HEK293 (cell line): ENCODE results near the gene GTF3C5.

Source experiments
- CTCF ChIA-PET: fragments of 350-600 bp; formaldehyde crosslinking; extraction: SDS; loops from one replicate; lab custom pipeline; 2021; ENCODE audit warnings: antibody characterized with exemption; lab: Yijun Ruan, JAX
- POLR2A ChIA-PET: fragments of 300-600 bp; formaldehyde crosslinking; extraction: SDS; loops from one replicate; lab custom pipeline; 2020; ENCODE audit warnings: antibody characterized with exemption, inconsistent platforms; lab: Yijun Ruan, JAX
- H3K27ac ChIP-seq: fragments of 200-500 bp; sonication (Bioruptor generic); 2 replicates; pipeline ENCODE4 v1.5.1; 2014; ENCODE audit warnings: low read depth, low read length, control low read depth, inconsistent platforms; ENCODE audit errors: extremely low read depth
- H3K36me3 ChIP-seq, 2 experiments: fragments of 200-500 bp in 1 of 2; sonication (Bioruptor generic) in 1 of 2; 1 replicate in 1 of 2; 2 replicates in 1 of 2; pipeline ENCODE4 v1.5.1; 2014 to 2017; ENCODE audit warnings: inconsistent platforms in 2 of 2, low read length in 2 of 2; ENCODE audit not compliant: control insufficient read depth in 2 of 2, insufficient read depth in 1 of 2
- H3K4me1 ChIP-seq: fragments of 200-500 bp; sonication (Bioruptor generic); 2 replicates; pipeline ENCODE4 v1.5.1; 2014; ENCODE audit warnings: mild to moderate bottlenecking, low read length, inconsistent platforms; ENCODE audit not compliant: control insufficient read depth, insufficient read depth
- H3K4me3 ChIP-seq: 2 replicates; pipeline ENCODE4 v1.5.1; 2011; ENCODE audit warnings: low read depth, mild to moderate bottlenecking, control low read depth, low read length, moderate library complexity
- H3K9me3 ChIP-seq: fragments of 200-500 bp; sonication (Bioruptor generic); 2 replicates; pipeline ENCODE4 v1.5.1; 2014; ENCODE audit warnings: low read depth, low read length, inconsistent platforms; ENCODE audit not compliant: control insufficient read depth, insufficient read depth
- BCL11A ChIP-seq: fragments of 450-650 bp; formaldehyde crosslinking; IDR thresholded peaks from 2 replicates; pipeline ENCODE4 v1.5.1; 2016; ENCODE audit warnings: low read depth, missing biosample characterization, missing genetic modification characterization
- EGR2 ChIP-seq: fragments of 450-650 bp; formaldehyde crosslinking; IDR thresholded peaks from 2 replicates; pipeline ENCODE4 v1.5.1; 2016; ENCODE audit warnings: low read depth, missing biosample characterization, missing genetic modification characterization
- ELK4 ChIP-seq: IDR thresholded peaks from 2 replicates; pipeline ENCODE4 v1.6.1; 2011; ENCODE audit warnings: mild to moderate bottlenecking, low read depth, low read length, borderline replicate concordance
- KLF17 ChIP-seq: fragments of 450-650 bp; formaldehyde crosslinking; IDR thresholded peaks from 2 replicates; pipeline ENCODE4 v1.5.1; 2016; ENCODE audit warnings: missing biosample characterization, missing genetic modification characterization
- MYNN ChIP-seq: fragments of 450-650 bp; formaldehyde crosslinking; IDR thresholded peaks from 2 replicates; pipeline ENCODE4 v1.5.1; 2016; ENCODE audit warnings: missing biosample characterization, missing genetic modification characterization, borderline replicate concordance
- PRDM1 ChIP-seq: fragments of 450-650 bp; formaldehyde crosslinking; IDR thresholded peaks from 2 replicates; pipeline ENCODE4; 2016; ENCODE audit warnings: missing biosample characterization, missing genetic modification characterization
- ZFHX2 ChIP-seq: fragments of 450-650 bp; formaldehyde crosslinking; conservative IDR thresholded peaks from 2 replicates; pipeline ENCODE4 v1.5.1; 2016; ENCODE audit warnings: missing biosample characterization, missing genetic modification characterization
- ZFP69B ChIP-seq: fragments of 450-650 bp; formaldehyde crosslinking; IDR thresholded peaks from 2 replicates; pipeline ENCODE4 v1.5.1; 2016; ENCODE audit warnings: missing biosample characterization, missing genetic modification characterization
- ZNF24 ChIP-seq: fragments of 450-650 bp; formaldehyde crosslinking; IDR thresholded peaks from 2 replicates; pipeline ENCODE4 v1.5.1; 2016; ENCODE audit warnings: missing biosample characterization, missing genetic modification characterization
- ZNF580 ChIP-seq: fragments of 450-650 bp; formaldehyde crosslinking; IDR thresholded peaks from 2 replicates; pipeline ENCODE4 v1.5.1; 2016; ENCODE audit warnings: missing biosample characterization, missing genetic modification characterization
- ZNF658 ChIP-seq: fragments of 450-650 bp; formaldehyde crosslinking; IDR thresholded peaks from 2 replicates; pipeline ENCODE4; 2016; ENCODE audit warnings: missing biosample characterization, missing genetic modification characterization
- ZNF660 ChIP-seq: fragments of 450-650 bp; IDR thresholded peaks from 2 replicates; pipeline ENCODE4 v1.5.1; 2018; ENCODE audit warnings: missing biosample characterization, mild to moderate bottlenecking, missing genetic modification characterization
- ZNF830 ChIP-seq: fragments of 450-650 bp; IDR thresholded peaks from 2 replicates; pipeline ENCODE4 v1.5.0; 2018; ENCODE audit warnings: missing biosample characterization, missing genetic modification characterization, low read depth, mild to moderate bottlenecking, moderate library complexity
- ZSCAN4 ChIP-seq: fragments of 450-650 bp; formaldehyde crosslinking; IDR thresholded peaks from 2 replicates; pipeline ENCODE4 v1.5.1; 2017; ENCODE audit warnings: missing biosample characterization, missing genetic modification characterization

Gene GTF3C5

GRCh38 chr9:133044125-133044524, 13.3 kb downstream of the GTF3C5 start:
- H3K4me1 ChIP-seq, result no peaks in the 10 kb centered on the region
- ChIA-PET POLR2A (no interaction called here), CTCF (interaction anchor here (1.2 to 9.6 kb wide), 2 partner anchors 102 to 442 kb away, joined by 3 to 117 read pairs; no protein-coding TSS in a partner anchor)
- TF ChIP-seq BCL11A (tag by site-specific recombination) (no peak), PRDM1 (tag by site-specific recombination) (no peak)
- H3K4me3 ChIP-seq, result no peak overlapping the region
- H3K9me3 ChIP-seq, result no peaks in the 10 kb centered on the region
- no peak overlapping the region for H3K27ac ChIP-seq
- peaks cover 5 to 78% of the 10 kb centered on the region in 2 experiments for H3K36me3 ChIP-seq

- POLR2A ChIA-PET, result no interaction called here
- CTCF ChIA-PET, result interaction anchor here (9.6 kb wide), 1 partner anchor 101 kb away, joined by 117 read pairs; no protein-coding TSS in a partner anchor
- TF ChIP-seq ZNF24 (tag by site-specific recombination) (no peak), ZFHX2 (tag by site-specific recombination) (peak; percentile 91), EGR2 (peak; percentile 93)
- Histone ChIP-seq H3K27ac (no peak overlapping the region), H3K36me3 (peaks cover 5 to 83% of the 10 kb centered on the region in 2 experiments), H3K4me1 (no peaks in the 10 kb centered on the region), H3K9me3 (no peaks in the 10 kb centered on the region), H3K4me3 (no peak overlapping the region)
These were observed 13.9 kb downstream of the GTF3C5 start for GRCh38 chr9:133044661-133045060.

GRCh38 chr9:133045132-133045531, 14.3 kb downstream of the GTF3C5 start:
- H3K4me3 ChIP-seq, result no peak overlapping the region
- no peak for TF ChIP-seq ZSCAN4 (tag by site-specific recombination)
- no peak for TF ChIP-seq MYNN
- CTCF ChIA-PET, result no interaction called here
- POLR2A ChIA-PET, result no interaction called here
- no peaks in the 10 kb centered on the region for H3K9me3 ChIP-seq
- no peak overlapping the region for H3K27ac ChIP-seq
- peaks cover 5 to 86% of the 10 kb centered on the region in 2 experiments for H3K36me3 ChIP-seq
- H3K4me1 ChIP-seq, result no peaks in the 10 kb centered on the region

GRCh38 chr9:133046196-133046899, 15.6 kb downstream of the GTF3C5 start:
- no peak for TF ChIP-seq ZNF580
- TF ChIP-seq ZNF660 (tag by site-specific recombination), result no peak
- Histone ChIP-seq H3K9me3 (no peaks in the 10 kb centered on the region), H3K36me3 (peaks cover 5 to 89% of the 10 kb centered on the region in 2 experiments), H3K4me1 (no peaks in the 10 kb centered on the region), H3K27ac (no peak overlapping the region), H3K4me3 (no peak overlapping the region)
- CTCF ChIA-PET, result interaction anchor here (1.0 to 1.4 kb wide), 3 partner anchors 24 to 101 kb away, joined by 4 to 8 read pairs (median 5); no protein-coding TSS in a partner anchor
- POLR2A ChIA-PET, result no interaction called here

GRCh38 chr9:133046900-133047295, 16.1 kb downstream of the GTF3C5 start:
- Histone ChIP-seq H3K27ac (no peak overlapping the region), H3K36me3 (peaks cover 5 to 90% of the 10 kb centered on the region in 2 experiments), H3K4me3 (no peak overlapping the region), H3K4me1 (no peaks in the 10 kb centered on the region)
- ChIA-PET CTCF (interaction anchor here (0.7 to 1.4 kb wide), 2 partner anchors 25 to 97 kb away, joined by 3 to 8 read pairs; no protein-coding TSS in a partner anchor), POLR2A (no interaction called here)
- no peak for TF ChIP-seq ELK4
- no peak for TF ChIP-seq ZFP69B
- TF ChIP-seq KLF17, result no peak
- TF ChIP-seq EGR2, result peak; percentile 25; the same call in 1 of the 2 replicates
- TF ChIP-seq ZNF830, result no peak
- no peak for TF ChIP-seq ZNF658
- TF ChIP-seq, all 188 proteins: peak for 1
- H3K9me3 ChIP-seq, result no peaks in the 10 kb centered on the region
